Duodenal mucosa (tissue), 2 donors: ENCODE results near the gene KCNIP1.
A peak's percentile ranks its signal among the peaks of the same experiment; 100 is the strongest.

ENCODE experiments used
- H3K27ac ChIP-seq: one replicate; pipeline ENCODE4 v1.7.0; 2013; ENCODE audit warnings: low read depth, low read length
- H3K27me3 ChIP-seq, 2 donors: one replicate each; pipeline ENCODE4 v1.7.0; 2013; ENCODE audit warnings: low read length in 2 of 2, control low read depth in 1 of 2; ENCODE audit not compliant: insufficient read depth in 2 of 2, control insufficient read depth in 1 of 2
- H3K36me3 ChIP-seq, 2 donors: one replicate each; pipeline ENCODE4 v1.7.0; 2013; ENCODE audit warnings: low read length in 2 of 2, control low read depth in 1 of 2; ENCODE audit not compliant: insufficient read depth in 2 of 2, control insufficient read depth in 1 of 2
- H3K4me1 ChIP-seq, 2 donors: one replicate each; pipeline ENCODE4 v1.7.0; 2013; ENCODE audit warnings: low read length in 2 of 2, control low read depth in 1 of 2; ENCODE audit not compliant: insufficient read depth in 2 of 2, control insufficient read depth in 1 of 2
- H3K4me3 ChIP-seq, 2 donors: one replicate each; pipeline ENCODE4 v1.7.0; 2013; ENCODE audit warnings: low read length in 2 of 2, low read depth in 1 of 2
- H3K9ac ChIP-seq, 2 donors: one replicate each; pipeline ENCODE4 v1.7.0; 2013; ENCODE audit warnings: low read length in 2 of 2, low read depth in 1 of 2
- H3K9me3 ChIP-seq, 2 donors: one replicate each; pipeline ENCODE4 v1.7.0; 2013; ENCODE audit warnings: low read length in 2 of 2, control low read depth in 1 of 2; ENCODE audit not compliant: control insufficient read depth in 1 of 2

Gene KCNIP1

GRCh38 chr5:170630711-170631141 lies 126.9 kb downstream of the KCNIP1 start:
- H3K36me3 ChIP-seq: no peaks in the 10 kb centered on the region
- H3K4me1 ChIP-seq: peaks cover 6 to 26% of the 10 kb centered on the region in 2 donors
- H3K27me3 ChIP-seq: no peaks in the 10 kb centered on the region
- no peak overlapping the region for H3K9ac ChIP-seq
- H3K9me3 ChIP-seq: no peaks in the 10 kb centered on the region
- no peak overlapping the region for H3K27ac ChIP-seq
- H3K4me3 ChIP-seq: no peak overlapping the region

GRCh38 chr5:170631466-170632195 lies 127.8 kb downstream of the KCNIP1 start:
- H3K4me1 ChIP-seq: peaks cover 6 to 26% of the 10 kb centered on the region in 2 donors
- H3K36me3 ChIP-seq: no peaks in the 10 kb centered on the region
- H3K4me3 ChIP-seq: no peak overlapping the region
- no peak overlapping the region for H3K9ac ChIP-seq
- H3K9me3 ChIP-seq: no peaks in the 10 kb centered on the region
- no peaks in the 10 kb centered on the region for H3K27me3 ChIP-seq
- no peak overlapping the region for H3K27ac ChIP-seq

GRCh38 chr5:170632266-170632984 lies 128.6 kb downstream of the KCNIP1 start:
- Histone ChIP-seq H3K9me3 (no peaks in the 10 kb centered on the region), H3K4me1 (peaks cover 6 to 26% of the 10 kb centered on the region in 2 donors), H3K36me3 (no peaks in the 10 kb centered on the region), H3K9ac (no peak overlapping the region), H3K27ac (no peak overlapping the region), H3K27me3 (no peaks in the 10 kb centered on the region), H3K4me3 (peak overlapping the region in 1 of 2 donors; percentile 54)

GRCh38 chr5:170632985-170633234 lies 129.1 kb downstream of the KCNIP1 start:
- Histone ChIP-seq H3K9me3 (no peaks in the 10 kb centered on the region), H3K27me3 (no peaks in the 10 kb centered on the region), H3K9ac (peak overlapping the region in 1 of 2 donors; percentile 38), H3K36me3 (no peaks in the 10 kb centered on the region), H3K4me3 (peak overlapping the region in 1 of 2 donors; percentile 54), H3K4me1 (peaks cover 6 to 26% of the 10 kb centered on the region in 2 donors), H3K27ac (peak overlapping the region; percentile 55)

GRCh38 chr5:170633235-170634081 lies 129.6 kb downstream of the KCNIP1 start:
- Histone ChIP-seq H3K27me3 (no peaks in the 10 kb centered on the region), H3K4me1 (peaks cover 6 to 26% of the 10 kb centered on the region in 2 donors), H3K9me3 (no peaks in the 10 kb centered on the region), H3K9ac (peak overlapping the region in 1 of 2 donors; percentile 38), H3K36me3 (no peaks in the 10 kb centered on the region), H3K4me3 (peak overlapping the region in 1 of 2 donors; percentile 54), H3K27ac (peak overlapping the region; percentile 55)

GRCh38 chr5:170634256-170634990 lies 130.6 kb downstream of the KCNIP1 start:
- no peaks in the 10 kb centered on the region for H3K9me3 ChIP-seq
- peaks cover 6 to 26% of the 10 kb centered on the region in 2 donors for H3K4me1 ChIP-seq
- no peak overlapping the region for H3K9ac ChIP-seq
- H3K4me3 ChIP-seq: no peak overlapping the region
- no peaks in the 10 kb centered on the region for H3K27me3 ChIP-seq
- H3K27ac ChIP-seq: no peak overlapping the region
- no peaks in the 10 kb centered on the region for H3K36me3 ChIP-seq

- H3K27ac ChIP-seq: no peak overlapping the region
- H3K9ac ChIP-seq: no peak overlapping the region
- no peaks in the 10 kb centered on the region for H3K27me3 ChIP-seq
- H3K4me3 ChIP-seq: no peak overlapping the region
- no peaks in the 10 kb centered on the region for H3K9me3 ChIP-seq
- H3K4me1 ChIP-seq: peaks cover 6 to 25% of the 10 kb centered on the region in 2 donors
- no peaks in the 10 kb centered on the region for H3K36me3 ChIP-seq
Measured at GRCh38 chr5:170635706-170636105, 131.9 kb downstream of the KCNIP1 start.

- H3K4me3 ChIP-seq: no peak overlapping the region
- H3K36me3 ChIP-seq: no peaks in the 10 kb centered on the region
- peaks cover 6 to 20% of the 10 kb centered on the region in 2 donors for H3K4me1 ChIP-seq
- no peaks in the 10 kb centered on the region for H3K9me3 ChIP-seq
- H3K27ac ChIP-seq: no peak overlapping the region
- no peaks in the 10 kb centered on the region for H3K27me3 ChIP-seq
- H3K9ac ChIP-seq: no peak overlapping the region
Measured at GRCh38 chr5:170636206-170636605, 132.4 kb downstream of the KCNIP1 start.

- H3K9ac ChIP-seq: no peak overlapping the region
- H3K27me3 ChIP-seq: no peaks in the 10 kb centered on the region
- H3K4me1 ChIP-seq: peaks cover 6 to 20% of the 10 kb centered on the region in 2 donors
- no peaks in the 10 kb centered on the region for H3K9me3 ChIP-seq
- H3K4me3 ChIP-seq: no peak overlapping the region
- H3K36me3 ChIP-seq: no peaks in the 10 kb centered on the region
- no peak overlapping the region for H3K27ac ChIP-seq
Measured at GRCh38 chr5:170636801-170637477, 133.1 kb downstream of the KCNIP1 start.
